Body of pancreas (tissue), 4 donors: ENCODE data around the gene CHRNA1.

Experiments
- POLR2A ChIP-seq, 3 donors: fragments of 450-650 bp; IDR thresholded peaks; one replicate each; pipeline ENCODE4 v1.6.1; 2016; ENCODE audit warnings: antibody characterized with exemption in 3 of 3, mild to moderate bottlenecking in 2 of 3
- TF ChIP-seq, protein P1 (sequence below), 7 experiments: fragments of 450-650 bp in 4 of 7; fragments of 200-600 bp in 3 of 7; sonication (generic) in 3 of 7; IDR thresholded peaks; one replicate each; pipeline ENCODE4 v1.5.1; 2016 to 2019; ENCODE audit warnings: antibody characterized with exemption in 7 of 7

DNA sequence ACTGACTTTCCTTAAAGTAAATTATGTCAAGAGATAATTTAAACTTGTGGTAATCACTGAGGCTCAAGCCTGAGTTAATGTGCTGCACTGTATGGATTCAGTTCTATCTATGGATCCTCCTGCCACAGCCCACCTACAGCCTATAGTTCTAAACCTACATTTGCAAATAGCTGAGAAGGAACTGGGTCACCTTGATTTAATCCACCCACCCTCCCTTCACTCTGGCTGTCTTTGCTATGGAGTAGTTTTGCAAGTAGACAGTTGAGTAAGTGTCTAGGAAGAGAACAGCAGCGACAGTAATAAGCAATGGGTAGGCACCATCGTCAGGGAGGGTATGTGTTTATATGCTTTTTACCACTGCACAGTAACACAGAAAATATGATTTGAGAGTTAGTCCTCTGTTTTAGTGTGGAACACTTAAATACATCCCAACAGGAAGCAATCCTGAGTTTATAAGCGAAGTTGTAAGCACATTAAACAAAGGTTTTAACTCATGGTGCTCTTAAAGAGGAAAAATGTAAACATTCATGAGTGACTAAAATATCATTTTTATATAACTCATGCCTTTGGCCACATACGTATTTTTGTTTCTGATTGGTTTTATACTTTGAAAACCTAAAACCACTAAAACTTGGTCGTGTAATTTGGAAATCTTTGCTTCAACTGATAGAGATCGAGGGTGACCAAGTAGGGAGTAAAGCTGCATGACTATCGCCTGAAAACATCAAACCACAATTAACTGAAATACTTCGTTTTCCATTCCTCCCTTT is 36.3 kb upstream of the CHRNA1 start:
- TF ChIP-seq, protein P1, sequence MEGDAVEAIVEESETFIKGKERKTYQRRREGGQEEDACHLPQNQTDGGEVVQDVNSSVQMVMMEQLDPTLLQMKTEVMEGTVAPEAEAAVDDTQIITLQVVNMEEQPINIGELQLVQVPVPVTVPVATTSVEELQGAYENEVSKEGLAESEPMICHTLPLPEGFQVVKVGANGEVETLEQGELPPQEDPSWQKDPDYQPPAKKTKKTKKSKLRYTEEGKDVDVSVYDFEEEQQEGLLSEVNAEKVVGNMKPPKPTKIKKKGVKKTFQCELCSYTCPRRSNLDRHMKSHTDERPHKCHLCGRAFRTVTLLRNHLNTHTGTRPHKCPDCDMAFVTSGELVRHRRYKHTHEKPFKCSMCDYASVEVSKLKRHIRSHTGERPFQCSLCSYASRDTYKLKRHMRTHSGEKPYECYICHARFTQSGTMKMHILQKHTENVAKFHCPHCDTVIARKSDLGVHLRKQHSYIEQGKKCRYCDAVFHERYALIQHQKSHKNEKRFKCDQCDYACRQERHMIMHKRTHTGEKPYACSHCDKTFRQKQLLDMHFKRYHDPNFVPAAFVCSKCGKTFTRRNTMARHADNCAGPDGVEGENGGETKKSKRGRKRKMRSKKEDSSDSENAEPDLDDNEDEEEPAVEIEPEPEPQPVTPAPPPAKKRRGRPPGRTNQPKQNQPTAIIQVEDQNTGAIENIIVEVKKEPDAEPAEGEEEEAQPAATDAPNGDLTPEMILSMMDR (IDR thresholded peaks at IDR 0.05): no peak
- TF ChIP-seq POLR2A (IDR thresholded peaks at IDR 0.05): no peak
